Neural progenitor cell (in vitro differentiated cells): ENCODE measurements around the gene CSAG3. TPM values are rescaled to one million over a fixed set of nuclear protein-coding genes. Genes with fewer than 3 reads are reported as not detected.
"Not testable (repeated sequence)": the region's sequence is repeated elsewhere in the genome, so short reads cannot be mapped to it uniquely, and the experiment has no call there.

ENCODE experiments used
- DNase-seq: peaks from one replicate; pipeline ENCODE4 v3.0.0-alpha.2; 2016; ENCODE audit warnings: low spot score
- H2AFZ ChIP-seq: fragments of 200-600 bp; sonication (generic); replicated peaks from 2 replicates; pipeline ENCODE4 v1.6.1; 2016; ENCODE audit warnings: antibody characterized with exemption
- H3F3A ChIP-seq: fragments of 200-600 bp; sonication (generic); 2 replicates; pipeline ENCODE4 v1.6.1; 2016; ENCODE audit warnings: antibody characterized with exemption, low read depth
- H3K27ac ChIP-seq: fragments of 200-600 bp; sonication (generic); 2 replicates; pipeline ENCODE4 v1.5.1; 2016; ENCODE audit warnings: mild to moderate bottlenecking
- H3K27me3 ChIP-seq: fragments of 200-600 bp; sonication (generic); 2 replicates; pipeline ENCODE4 v1.6.1; 2016; ENCODE audit warnings: mild to moderate bottlenecking, moderate library complexity
- H3K36me3 ChIP-seq: fragments of 200-600 bp; sonication (generic); 2 replicates; pipeline ENCODE4 v1.5.1; 2016
- H3K4me1 ChIP-seq: fragments of 200-600 bp; sonication (generic); 2 replicates; pipeline ENCODE4 v1.6.1; 2016; ENCODE audit warnings: mixed run types
- H3K4me2 ChIP-seq: fragments of 200-600 bp; sonication (generic); 2 replicates; pipeline ENCODE4 v1.6.1; 2016
- H3K4me3 ChIP-seq: fragments of 200-600 bp; sonication (generic); 2 replicates; pipeline ENCODE4 v1.5.1; 2016
- H3K79me2 ChIP-seq: fragments of 200-600 bp; sonication (generic); 2 replicates; pipeline ENCODE4 v1.6.1; 2016; ENCODE audit warnings: low read depth
- H3K9ac ChIP-seq: fragments of 200-600 bp; sonication (generic); 2 replicates; pipeline ENCODE4 v1.6.1; 2016
- H3K9me3 ChIP-seq: fragments of 200-600 bp; sonication (generic); 2 replicates; pipeline ENCODE4 v1.5.1; 2016; ENCODE audit warnings: low read depth
- H4K20me1 ChIP-seq: fragments of 200-600 bp; sonication (generic); 2 replicates; pipeline ENCODE4 v1.6.1; 2016; ENCODE audit warnings: low read depth
- H3K27ac Mint-ChIP-seq: 3 replicates; pipeline ENCODE4 v1.8.0; 2021; ENCODE audit warnings: mixed read lengths
- H3K27me3 Mint-ChIP-seq: 2 replicates; pipeline ENCODE4 v1.8.0; 2022; ENCODE audit warnings: low read depth, mild to moderate bottlenecking, inconsistent platforms, moderate library complexity, mixed read lengths; ENCODE audit not compliant: insufficient read depth
- H3K36me3 Mint-ChIP-seq: 3 replicates; pipeline ENCODE4 v1.8.0; 2021; ENCODE audit warnings: mixed read lengths
- H3K4me1 Mint-ChIP-seq: 3 replicates; pipeline ENCODE4 v1.8.0; 2021; ENCODE audit warnings: mixed read lengths
- H3K4me3 Mint-ChIP-seq: 3 replicates; pipeline ENCODE4 v1.8.0; 2021; ENCODE audit warnings: mild to moderate bottlenecking, moderate library complexity, mixed read lengths
- H3K9me3 Mint-ChIP-seq: 3 replicates; pipeline ENCODE4 v1.8.0; 2020; ENCODE audit warnings: mixed read lengths
- CTCF ChIP-seq: fragments of 200-600 bp; sonication (generic); IDR thresholded peaks from 2 replicates; pipeline ENCODE4 v1.5.1; 2017; ENCODE audit warnings: antibody characterized with exemption, mild to moderate bottlenecking
- EZH2 ChIP-seq: fragments of 200-600 bp; sonication (generic); IDR thresholded peaks from 2 replicates; pipeline ENCODE4 v1.6.1; 2017; ENCODE audit warnings: antibody characterized with exemption, mild to moderate bottlenecking, moderate library complexity
- EZH2phosphoT487 ChIP-seq: fragments of 200-600 bp; sonication (generic); IDR thresholded peaks from 2 replicates; pipeline ENCODE4 v1.6.1; 2017; ENCODE audit warnings: antibody characterized with exemption
- total RNA-seq: library from RNA; depleted of rRNA; stranded (reverse); fragments of >200 nt; gene quantifications from 2 replicates; pipeline ENCODE4 v1.2.3, GENCODE V29; 2015; ENCODE audit warnings: low replicate concordance

Gene CSAG3
- total RNA-seq, 1 donor from 2014 or later = not detected

GRCh38 chrX:152733261-152733975, 25.6 kb upstream of the CSAG3 start, which contains the start of the genes CSAG1 and MAGEA12:
Gene CSAG1, minus strand, starts transcription at chrX:152733721. Its CDS starts 1,261 bp downstream, at chrX:152732460.
Gene MAGEA12, plus strand, starts transcription at chrX:152733757. Its CDS starts 2,405 bp downstream, at chrX:152736162.
- no peak for DNase-seq
- Histone ChIP-seq H3K36me3 (no peaks in the 10 kb centered on the region), H4K20me1 (no peaks in the 10 kb centered on the region), H3K27ac (no peak within 1 kb of the TSS), H3K9ac (no peak within 1 kb of the TSS), H3K79me2 (no peaks in the 10 kb centered on the region), H3K4me3 (no peak within 1 kb of the TSS), H3K4me1 (no peaks in the 10 kb centered on the region), H3K27me3 (no peaks in the 10 kb centered on the region), H3F3A (no peaks in the 10 kb centered on the region), H3K4me2 (no peak within 1 kb of the TSS), H2AFZ (no peak within 1 kb of the TSS), H3K9me3 (no peaks in the 10 kb centered on the region)
- Mint-ChIP-seq H3K4me1 (no peaks in the 10 kb centered on the region), H3K9me3 (peaks cover 11% of the 10 kb centered on the region), H3K27ac (no peak within 1 kb of the TSS), H3K27me3 (no peaks in the 10 kb centered on the region), H3K4me3 (no peak within 1 kb of the TSS), H3K36me3 (no peaks in the 10 kb centered on the region)
- TF ChIP-seq CTCF (no peak), EZH2phosphoT487 (no peak), EZH2 (no peak)

- H3K4me1 ChIP-seq, H3K79me2 ChIP-seq, H3K27ac Mint-ChIP-seq, H3K36me3 ChIP-seq, DNase-seq, H3K9ac ChIP-seq, H3K9me3 ChIP-seq, H3K36me3 Mint-ChIP-seq, H3K27me3 ChIP-seq, H3K4me3 ChIP-seq, H2AFZ ChIP-seq, H3K4me2 ChIP-seq, H3K27ac ChIP-seq, H3K4me3 Mint-ChIP-seq, H3K27me3 Mint-ChIP-seq, H4K20me1 ChIP-seq, H3F3A ChIP-seq, H3K4me1 Mint-ChIP-seq: not testable (repeated sequence)
- peaks cover 11% of the 10 kb centered on the region for H3K9me3 Mint-ChIP-seq
Observed at GRCh38 chrX:152734143-152734858, 24.7 kb upstream of the CSAG3 start.

GRCh38 chrX:152735101-152735500, 23.9 kb upstream of the CSAG3 start:
- Mint-ChIP-seq H3K9me3 (peaks cover 11% of the 10 kb centered on the region), H3K27ac (no peak overlapping the region), H3K4me3 (no peak overlapping the region)

More at GRCh38 chrX:152735101-152735500, 23.9 kb upstream of the CSAG3 start:
- H2AFZ ChIP-seq = no peak overlapping the region
- Mint-ChIP-seq H3K4me1 (no peaks in the 10 kb centered on the region), H3K36me3 (no peaks in the 10 kb centered on the region), H3K27me3 (no peaks in the 10 kb centered on the region)
- H3K79me2 ChIP-seq = no peaks in the 10 kb centered on the region
- no peak overlapping the region for H3K4me3 ChIP-seq
- H3K9me3 ChIP-seq = no peaks in the 10 kb centered on the region
- H3K4me2 ChIP-seq = no peak overlapping the region
- H3K4me1 ChIP-seq = no peaks in the 10 kb centered on the region
- no peaks in the 10 kb centered on the region for H3F3A ChIP-seq
- TF ChIP-seq CTCF (no peak), EZH2 (no peak), EZH2phosphoT487 (no peak)
- no peak for DNase-seq
- H3K27me3 ChIP-seq = no peaks in the 10 kb centered on the region
- no peaks in the 10 kb centered on the region for H3K36me3 ChIP-seq
- H3K9ac ChIP-seq = no peak overlapping the region
- H3K27ac ChIP-seq = no peak overlapping the region
- no peaks in the 10 kb centered on the region for H4K20me1 ChIP-seq
